ENCODE data around the gene PNMA8A. TPM values are rescaled to one million over a fixed set of nuclear protein-coding genes. Genes with fewer than 3 reads are reported as not detected.

The PNMA8A gene
- total RNA-seq, 4 donors from 2014 or later: 0.72 to 3.5 (median 1.0) TPM

DNA sequence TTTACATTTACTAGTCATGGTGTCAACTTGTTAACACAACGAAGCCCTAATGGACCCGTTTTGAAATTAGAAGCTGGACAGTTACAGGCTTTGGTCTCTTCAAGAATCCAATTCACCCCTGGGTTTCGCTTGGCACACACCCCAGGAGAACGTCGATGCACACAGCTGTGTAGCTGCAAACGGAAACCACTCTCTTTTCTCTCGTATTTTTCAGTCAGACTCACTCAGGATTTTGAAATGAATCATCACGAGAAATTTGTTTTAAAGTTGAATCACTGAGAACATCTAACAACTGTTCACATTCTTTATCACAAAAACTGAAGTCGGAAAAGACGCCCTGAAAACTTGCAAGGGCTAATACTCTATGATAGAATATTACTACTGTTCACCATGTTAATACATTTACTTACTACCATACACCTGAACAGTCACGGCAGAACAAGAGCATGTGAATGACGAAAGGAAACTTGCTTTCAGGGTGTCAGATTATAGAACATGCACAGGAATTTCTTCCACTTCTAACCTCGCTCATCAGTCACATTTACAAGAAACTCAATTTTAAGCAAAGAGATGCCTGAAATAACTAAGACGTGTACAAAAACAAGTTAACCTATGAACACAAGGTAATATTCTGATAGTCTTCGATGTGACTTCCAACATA, 4.7 kb downstream of the PNMA8A start:
- DNase-seq (ENCODE audit: low spot score): no peak
- TF ChIP-seq, protein P1, sequence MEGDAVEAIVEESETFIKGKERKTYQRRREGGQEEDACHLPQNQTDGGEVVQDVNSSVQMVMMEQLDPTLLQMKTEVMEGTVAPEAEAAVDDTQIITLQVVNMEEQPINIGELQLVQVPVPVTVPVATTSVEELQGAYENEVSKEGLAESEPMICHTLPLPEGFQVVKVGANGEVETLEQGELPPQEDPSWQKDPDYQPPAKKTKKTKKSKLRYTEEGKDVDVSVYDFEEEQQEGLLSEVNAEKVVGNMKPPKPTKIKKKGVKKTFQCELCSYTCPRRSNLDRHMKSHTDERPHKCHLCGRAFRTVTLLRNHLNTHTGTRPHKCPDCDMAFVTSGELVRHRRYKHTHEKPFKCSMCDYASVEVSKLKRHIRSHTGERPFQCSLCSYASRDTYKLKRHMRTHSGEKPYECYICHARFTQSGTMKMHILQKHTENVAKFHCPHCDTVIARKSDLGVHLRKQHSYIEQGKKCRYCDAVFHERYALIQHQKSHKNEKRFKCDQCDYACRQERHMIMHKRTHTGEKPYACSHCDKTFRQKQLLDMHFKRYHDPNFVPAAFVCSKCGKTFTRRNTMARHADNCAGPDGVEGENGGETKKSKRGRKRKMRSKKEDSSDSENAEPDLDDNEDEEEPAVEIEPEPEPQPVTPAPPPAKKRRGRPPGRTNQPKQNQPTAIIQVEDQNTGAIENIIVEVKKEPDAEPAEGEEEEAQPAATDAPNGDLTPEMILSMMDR (IDR thresholded peaks at IDR 0.05): no peak
- ATAC-seq (ENCODE audit: low FRiP score): peak; percentile 27

DNA sequence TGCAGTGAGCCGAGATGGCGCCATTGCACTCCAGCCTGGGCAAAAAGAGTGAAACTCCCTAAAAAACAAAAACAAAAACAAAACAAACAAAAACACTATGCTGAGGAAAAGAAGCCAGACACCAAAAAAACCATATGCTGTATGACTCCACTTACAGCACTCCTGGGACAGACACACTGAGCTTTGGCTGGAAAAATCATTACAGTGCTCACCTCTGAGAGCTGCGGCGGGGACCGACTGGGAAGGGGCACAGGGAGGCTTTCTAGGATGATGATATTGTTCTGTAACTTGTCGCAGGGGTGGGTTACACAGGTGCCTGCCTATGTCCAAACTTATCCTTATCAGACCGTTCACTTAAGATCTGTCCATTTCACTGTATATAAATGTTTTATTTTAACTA, 7.8 kb downstream of the PNMA8A start:
- no peak for ATAC-seq (ENCODE audit: low FRiP score)
- TF ChIP-seq, protein P1 (IDR thresholded peaks at IDR 0.05): no peak
- DNase-seq (ENCODE audit: low spot score): no peak

DNA sequence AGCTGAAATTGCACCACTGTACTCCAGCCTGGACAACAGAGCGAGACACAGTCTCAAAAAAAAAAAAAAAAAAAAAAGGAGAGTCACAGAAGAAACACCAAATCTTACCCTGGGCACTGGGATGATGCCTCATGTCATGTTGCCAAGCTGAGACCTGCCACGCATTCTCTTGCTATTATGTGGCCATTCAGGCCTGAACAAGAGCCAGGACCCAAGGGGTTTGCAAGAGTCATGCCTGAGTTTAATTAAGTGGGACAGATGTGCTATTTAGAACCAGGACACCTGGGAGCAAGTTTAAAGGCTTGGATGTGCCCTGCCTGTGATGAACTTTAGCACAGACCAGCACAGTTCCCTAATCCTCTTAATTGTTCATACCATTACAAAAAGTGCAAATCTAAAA, 9.8 kb downstream of the PNMA8A start:
- TF ChIP-seq, protein P1 (IDR thresholded peaks at IDR 0.05): no peak
- ATAC-seq (ENCODE audit: low FRiP score): no peak
- no peak for DNase-seq (ENCODE audit: low spot score)

DNA sequence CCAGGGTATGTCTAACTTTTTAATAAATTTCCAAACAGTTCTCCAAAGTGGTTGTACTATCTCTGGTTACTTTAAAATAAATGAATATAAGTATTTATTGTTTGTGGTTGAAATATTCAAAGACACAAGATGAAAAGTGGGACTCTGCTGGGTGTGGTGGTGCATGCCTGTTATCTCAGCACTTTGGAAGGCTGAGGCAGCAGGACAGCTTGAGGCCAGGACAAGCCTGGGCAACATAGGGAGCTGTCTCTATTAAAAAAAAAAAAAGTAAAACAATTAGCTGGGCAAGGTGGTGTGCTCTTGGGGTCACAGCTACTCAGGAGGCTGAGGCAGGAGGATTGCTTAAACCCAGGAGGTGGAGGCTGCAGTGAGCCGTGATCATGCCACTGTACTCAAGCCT, 10.4 kb downstream of the PNMA8A start:
- no peak for ATAC-seq (ENCODE audit: low FRiP score)
- no peak for DNase-seq (ENCODE audit: low spot score)
- TF ChIP-seq, protein P1 (IDR thresholded peaks at IDR 0.05): no peak

DNA sequence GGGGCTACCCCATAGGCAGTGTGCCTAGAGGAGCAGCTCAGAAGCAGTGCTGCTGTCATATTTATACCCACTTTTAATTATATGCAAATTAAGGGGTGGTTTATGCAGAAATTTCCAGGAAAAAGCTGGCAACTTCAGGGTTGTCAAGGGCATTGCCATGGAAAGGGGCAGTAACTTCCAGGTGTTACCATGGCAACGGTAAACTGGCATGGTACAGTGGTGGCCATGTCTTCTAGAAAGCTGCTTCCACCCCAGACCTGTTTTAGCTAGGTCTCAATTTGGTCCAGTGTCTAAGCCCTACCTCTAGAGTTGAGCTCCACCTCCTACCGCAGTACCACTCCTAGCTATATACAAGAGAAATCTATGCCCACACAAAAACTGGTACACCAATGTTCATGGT, 11.3 kb downstream of the PNMA8A start:
- no peak for DNase-seq (ENCODE audit: low spot score)
- TF ChIP-seq, protein P1 (IDR thresholded peaks at IDR 0.05): no peak
- ATAC-seq (ENCODE audit: low FRiP score): no peak

DNA sequence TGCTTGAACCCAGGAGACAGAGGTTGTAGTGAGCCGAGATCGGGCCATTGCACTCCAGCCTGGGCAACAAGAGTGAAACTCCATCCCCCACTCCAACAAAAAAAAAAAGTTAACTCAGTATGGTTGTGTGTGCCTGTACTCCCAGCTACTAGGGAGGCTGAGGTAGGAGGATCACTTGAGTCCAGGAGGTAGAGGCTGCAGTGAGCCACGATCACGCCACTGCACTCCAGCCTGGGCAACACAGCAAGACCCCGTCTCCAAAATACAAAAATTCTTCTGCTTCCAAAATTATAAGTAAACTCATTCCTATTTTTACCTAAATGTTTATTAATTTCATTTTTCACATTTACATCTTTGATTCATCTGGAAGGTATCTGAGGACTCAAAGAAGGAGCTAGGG, 14.4 kb downstream of the PNMA8A start:
- DNase-seq (ENCODE audit: low spot score) (no peak), ATAC-seq (ENCODE audit: low FRiP score) (no peak)
- TF ChIP-seq, protein P1 (IDR thresholded peaks at IDR 0.05): no peak

DNA sequence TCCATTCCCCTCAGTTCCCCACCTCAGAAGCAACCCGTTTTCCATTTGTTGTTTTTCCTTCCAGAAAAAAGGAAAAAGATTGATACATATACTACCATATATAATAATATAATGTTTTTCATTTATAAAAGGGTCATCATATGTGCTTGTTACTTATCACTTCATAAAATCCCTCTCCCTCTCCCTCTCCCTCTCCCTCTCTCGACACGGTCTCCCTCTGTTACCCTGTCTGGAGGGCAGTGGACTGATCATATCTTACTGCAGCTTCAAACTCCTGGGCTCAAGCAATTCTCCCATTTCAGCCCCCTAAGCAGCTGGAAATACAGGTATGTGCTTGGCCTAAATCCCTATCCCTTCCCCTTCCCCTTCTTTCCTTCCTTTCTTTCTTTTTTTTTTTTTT, 17.1 kb downstream of the PNMA8A start:
- TF ChIP-seq, protein P1 (IDR thresholded peaks at IDR 0.05): no peak
- DNase-seq (ENCODE audit: low spot score) (no peak), ATAC-seq (ENCODE audit: low FRiP score) (no peak)

Measured in omental fat pad (tissue), 4 donors.